Measurements from ENCODE around the gene FIBP. TPM values are rescaled to one million over a fixed set of nuclear protein-coding genes. Genes with fewer than 3 reads are reported as not detected.

The FIBP gene
- total and polyA plus RNA-seq, 2 of the 4 experiments (the other 2 are of a cell fraction): 141 to 182 TPM

DNA sequence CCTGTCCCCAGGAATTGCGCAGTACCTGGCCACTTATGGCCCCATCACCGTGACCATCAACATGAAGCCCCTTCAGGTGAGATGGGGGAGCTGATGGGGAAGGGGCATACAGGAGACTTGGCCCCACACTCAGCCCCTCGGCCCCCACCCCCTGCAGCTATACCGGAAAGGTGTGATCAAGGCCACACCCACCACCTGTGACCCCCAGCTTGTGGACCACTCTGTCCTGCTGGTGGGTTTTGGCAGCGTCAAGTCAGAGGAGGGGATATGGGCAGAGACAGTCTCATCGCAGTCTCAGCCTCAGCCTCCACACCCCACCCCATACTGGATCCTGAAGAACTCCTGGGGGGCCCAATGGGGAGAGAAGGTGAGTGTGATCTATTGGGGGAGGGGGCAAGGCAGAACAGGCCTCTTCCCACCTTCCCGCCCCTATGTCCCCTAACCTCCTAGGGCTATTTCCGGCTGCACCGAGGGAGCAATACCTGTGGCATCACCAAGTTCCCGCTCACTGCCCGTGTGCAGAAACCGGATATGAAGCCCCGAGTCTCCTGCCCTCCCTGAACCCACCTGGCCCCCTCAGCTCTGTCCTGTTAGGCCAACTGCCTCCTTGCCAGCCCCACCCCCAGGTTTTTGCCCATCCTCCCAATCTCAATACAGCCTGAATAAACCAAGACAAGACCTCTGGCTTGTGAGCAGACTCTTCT, 5.1 kb downstream of the FIBP start:
- Histone ChIP-seq H3K79me1 (ENCODE audit: low read depth in 1 of 2, low read length in 2 of 2) (peaks cover 9 to 52% of the 10 kb centered on the region in 2 experiments), H4K5ac (ENCODE audit: low read depth, low read length) (no peak overlapping the region), H2BK20ac (ENCODE audit: low read depth, low read length) (no peak overlapping the region), H3K14ac (replicated peaks; ENCODE audit: low read depth, low read length) (no peak overlapping the region), H2AFZ (replicated peaks; ENCODE audit: low read length, poor library complexity) (no peak overlapping the region), H2BK120ac (ENCODE audit: low read depth, low read length) (no peak overlapping the region), H2BK15ac (ENCODE audit: low read depth, low read length) (no peak overlapping the region), H3K27ac (ENCODE audit: insufficient read depth, low read length) (no peak overlapping the region), H3K9me3 (ENCODE audit: control insufficient read depth, insufficient read depth, low read length) (no peaks in the 10 kb centered on the region), H3K4me3 (ENCODE audit: insufficient read depth, low read depth, low read length) (no peak overlapping the region), H4K20me1 (ENCODE audit: insufficient read depth, low read length) (peaks cover 18% of the 10 kb centered on the region; the same call in 1 of the 2 replicates), H3K4me2 (ENCODE audit: low read depth, low read length) (no peak overlapping the region), H3K56ac (ENCODE audit: extremely low read depth, insufficient read depth, low read length) (no peak overlapping the region), H3K4ac (ENCODE audit: low read depth, low read length) (no peak overlapping the region), H3K27me3 (ENCODE audit: control insufficient read depth, insufficient read depth, low read length) (no peaks in the 10 kb centered on the region), H4K8ac (ENCODE audit: low read depth in 2 of 2, low read length in 2 of 2) (no peak overlapping the region), H3K18ac (ENCODE audit: low read depth, low read length) (no peak overlapping the region), H3K4me1 (ENCODE audit: control insufficient read depth, insufficient read depth, low read length) (peaks cover 2% of the 10 kb centered on the region), H4K91ac (ENCODE audit: insufficient read depth, low read depth, low read length) (no peak overlapping the region), H3K9ac (ENCODE audit: low read depth, low read length) (no peak overlapping the region), H2AK5ac (ENCODE audit: low read depth, low read length) (no peak overlapping the region), H2BK5ac (ENCODE audit: low read depth, low read length, poor library complexity, severe bottlenecking) (no peak overlapping the region), H3K23ac (ENCODE audit: low read depth, low read length) (no peak overlapping the region), H3K36me3 (ENCODE audit: control insufficient read depth, insufficient read depth, low read length) (peaks cover 40% of the 10 kb centered on the region), H3K9me1 (ENCODE audit: insufficient read depth, low read length) (peaks cover 8% of the 10 kb centered on the region), H2AK9ac (replicated peaks; ENCODE audit: low read depth, low read length, poor library complexity) (no peak overlapping the region)
- ChIA-PET POLR2A (ENCODE audit: unreplicated experiment) (no interaction called here), CTCF (no interaction called here)
- DNase-seq (no peak), ATAC-seq (ENCODE audit: low read depth) (no peak)
- no TSS peak for BruUV-seq (replicated peaks)
- 94% methylated on average over 6 of the region's 13 CpGs; no CpG with 5 or more reads in 1 of the 2 experiments for WGBS, 2 experiments (ENCODE audit: extremely low coverage in 2 of 2, insufficient read length in 1 of 2)
- TF ChIP-seq RCOR1 (IDR thresholded peaks at IDR 0.05; ENCODE audit: insufficient replicate concordance, low read length) (no peak), MAFK (IDR thresholded peaks at IDR 0.05; ENCODE audit: low read depth, low read length) (no peak), RFX5 (IDR thresholded peaks at IDR 0.05; ENCODE audit: low read depth, low read length) (no peak), NFE2L2 (IDR thresholded peaks at IDR 0.05; ENCODE audit: low read depth, low read length) (no peak), MAZ (IDR thresholded peaks at IDR 0.05; ENCODE audit: borderline replicate concordance, low read depth, low read length) (no peak), SMC3 (IDR thresholded peaks at IDR 0.05; ENCODE audit: low read depth, low read length) (no peak), CEBPB (IDR thresholded peaks at IDR 0.05; ENCODE audit: low read depth, low read length) (no peak), MXI1 (IDR thresholded peaks at IDR 0.05; ENCODE audit: borderline replicate concordance, low read depth, low read length) (no peak), CHD1 (IDR thresholded peaks at IDR 0.05; ENCODE audit: low read depth, low read length) (no peak), RAD21 (IDR thresholded peaks at IDR 0.05; ENCODE audit: low read length) (no peak)
- TF ChIP-seq, protein P1, sequence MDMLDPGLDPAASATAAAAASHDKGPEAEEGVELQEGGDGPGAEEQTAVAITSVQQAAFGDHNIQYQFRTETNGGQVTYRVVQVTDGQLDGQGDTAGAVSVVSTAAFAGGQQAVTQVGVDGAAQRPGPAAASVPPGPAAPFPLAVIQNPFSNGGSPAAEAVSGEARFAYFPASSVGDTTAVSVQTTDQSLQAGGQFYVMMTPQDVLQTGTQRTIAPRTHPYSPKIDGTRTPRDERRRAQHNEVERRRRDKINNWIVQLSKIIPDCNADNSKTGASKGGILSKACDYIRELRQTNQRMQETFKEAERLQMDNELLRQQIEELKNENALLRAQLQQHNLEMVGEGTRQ (IDR thresholded peaks at IDR 0.05; ENCODE audit: low read depth, low read length): no peak
- TF ChIP-seq, protein P2, sequence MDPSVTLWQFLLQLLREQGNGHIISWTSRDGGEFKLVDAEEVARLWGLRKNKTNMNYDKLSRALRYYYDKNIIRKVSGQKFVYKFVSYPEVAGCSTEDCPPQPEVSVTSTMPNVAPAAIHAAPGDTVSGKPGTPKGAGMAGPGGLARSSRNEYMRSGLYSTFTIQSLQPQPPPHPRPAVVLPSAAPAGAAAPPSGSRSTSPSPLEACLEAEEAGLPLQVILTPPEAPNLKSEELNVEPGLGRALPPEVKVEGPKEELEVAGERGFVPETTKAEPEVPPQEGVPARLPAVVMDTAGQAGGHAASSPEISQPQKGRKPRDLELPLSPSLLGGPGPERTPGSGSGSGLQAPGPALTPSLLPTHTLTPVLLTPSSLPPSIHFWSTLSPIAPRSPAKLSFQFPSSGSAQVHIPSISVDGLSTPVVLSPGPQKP (IDR thresholded peaks at IDR 0.05; ENCODE audit: borderline replicate concordance, low read depth, low read length): no peak
- dilution Hi-C loops (cut with HindIII; ENCODE audit: low sequenced_read_pairs, unreplicated experiment) (no loop called here), intact Hi-C loops (cut with micrococcal nuclease) (no loop called here), in situ Hi-C loops (cut with MboI; ENCODE audit: low sequenced_read_pairs) (loop anchor here (5.0 kb wide), 1 partner anchor 104 kb away; no protein-coding TSS in a partner anchor)
